IPS-15b (cell line): ENCODE results near the gene RNF113B.

Source experiments
- H3K27me3 ChIP-seq: one replicate; pipeline ENCODE4 v1.6.1; 2013; ENCODE audit warnings: low read length; ENCODE audit not compliant: control insufficient read depth, insufficient read depth
- H3K36me3 ChIP-seq: one replicate; pipeline ENCODE4 v1.6.1; 2013; ENCODE audit warnings: low read length; ENCODE audit not compliant: control insufficient read depth, insufficient read depth
- H3K4me1 ChIP-seq: one replicate; pipeline ENCODE4 v1.6.1; 2013; ENCODE audit warnings: mild to moderate bottlenecking, low read length; ENCODE audit not compliant: control insufficient read depth, insufficient read depth
- H3K4me3 ChIP-seq: one replicate; pipeline ENCODE4 v1.5.1; 2013; ENCODE audit warnings: low read depth, low read length
- H3K9ac ChIP-seq: one replicate; pipeline ENCODE4 v1.6.1; 2013; ENCODE audit warnings: low read depth, mild to moderate bottlenecking, low read length
- H3K9me3 ChIP-seq: one replicate; pipeline ENCODE4 v1.6.1; 2013; ENCODE audit warnings: mild to moderate bottlenecking, low read length; ENCODE audit not compliant: control insufficient read depth, insufficient read depth

RNF113B gene

DNA sequence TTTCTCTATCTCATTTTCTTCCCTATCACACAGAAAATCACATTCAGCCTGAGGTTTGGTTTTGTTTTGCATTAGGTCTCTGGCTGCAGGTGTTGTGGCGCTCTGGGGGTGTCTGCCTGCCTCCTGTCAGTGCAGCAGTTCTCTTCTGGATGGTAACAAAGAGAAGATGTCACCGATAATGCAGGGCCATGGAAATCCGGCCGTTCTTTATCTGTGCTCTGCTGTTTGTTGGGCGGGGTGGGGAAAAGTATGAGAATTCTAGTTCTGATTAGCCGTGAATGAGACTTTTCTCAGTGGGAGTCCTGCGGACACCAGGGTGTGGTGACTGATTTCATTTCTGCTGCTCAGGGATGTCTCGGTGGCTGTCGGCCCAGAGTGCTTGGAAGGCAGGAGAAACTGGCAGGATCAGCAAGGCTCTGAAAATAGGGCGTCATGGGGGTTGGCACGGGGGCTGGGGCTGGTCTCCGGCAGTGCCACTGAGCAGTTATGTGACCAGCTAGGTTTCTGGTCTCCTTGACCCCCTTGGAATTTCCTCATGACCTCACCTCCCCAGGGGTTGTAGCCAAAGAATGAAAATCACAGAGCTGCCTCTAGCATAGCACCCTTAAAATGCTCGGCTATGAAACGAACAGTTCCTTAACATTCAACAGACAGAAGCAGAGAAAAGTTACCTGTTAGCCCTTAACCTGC is 5.0 kb downstream of the RNF113B start:
- Histone ChIP-seq H3K4me1 (peaks cover 27% of the 10 kb centered on the region), H3K9me3 (no peaks in the 10 kb centered on the region), H3K4me3 (peak overlapping the region; percentile 6), H3K9ac (no peak overlapping the region), H3K27me3 (no peaks in the 10 kb centered on the region), H3K36me3 (no peaks in the 10 kb centered on the region)

DNA sequence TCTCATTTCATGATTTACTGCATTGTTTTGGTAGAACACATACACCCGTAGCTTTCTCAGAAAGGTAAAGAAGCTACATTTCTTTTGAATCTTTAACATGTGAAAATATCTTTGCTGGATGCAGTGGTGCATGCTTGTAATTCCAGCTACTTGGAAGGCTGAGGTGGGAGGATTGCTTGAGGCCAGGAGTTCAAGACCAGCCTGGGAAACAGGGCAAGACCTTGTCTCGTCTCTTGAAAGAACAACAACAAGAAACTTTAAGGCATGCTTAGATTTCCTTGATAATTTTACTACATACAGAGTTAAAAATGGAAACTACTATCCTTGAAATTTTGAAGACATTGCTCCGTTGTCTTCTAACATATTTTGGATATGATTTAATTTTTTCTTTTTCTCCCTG is 7.7 kb downstream of the RNF113B start:
- no peaks in the 10 kb centered on the region for H3K27me3 ChIP-seq
- no peaks in the 10 kb centered on the region for H3K9me3 ChIP-seq
- no peak overlapping the region for H3K4me3 ChIP-seq
- H3K9ac ChIP-seq, result no peak overlapping the region
- H3K4me1 ChIP-seq, result peaks cover 29% of the 10 kb centered on the region
- no peaks in the 10 kb centered on the region for H3K36me3 ChIP-seq

DNA sequence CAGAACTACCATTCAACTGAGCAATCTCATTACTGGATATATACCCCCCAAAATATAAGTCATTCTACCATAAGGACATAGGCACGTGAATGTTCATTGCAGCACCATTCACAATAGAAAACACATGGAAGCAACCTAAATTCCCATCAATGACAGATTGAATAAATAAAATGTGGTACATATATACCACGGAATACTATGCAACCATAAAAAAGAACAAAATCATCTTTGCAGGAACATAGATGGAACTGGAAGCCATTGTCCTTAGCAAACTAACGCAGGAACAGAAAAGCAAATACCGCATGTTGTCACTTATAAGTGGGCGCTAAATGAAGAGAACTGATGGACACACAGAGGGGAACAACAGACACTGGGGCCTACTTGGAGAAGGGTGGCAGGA is 14.1 kb downstream of the RNF113B start:
- H3K27me3 ChIP-seq, result no peaks in the 10 kb centered on the region
- H3K9ac ChIP-seq, result no peak overlapping the region
- no peaks in the 10 kb centered on the region for H3K9me3 ChIP-seq
- H3K36me3 ChIP-seq, result no peaks in the 10 kb centered on the region
- H3K4me1 ChIP-seq, result peaks cover 9% of the 10 kb centered on the region
- H3K4me3 ChIP-seq, result no peak overlapping the region

DNA sequence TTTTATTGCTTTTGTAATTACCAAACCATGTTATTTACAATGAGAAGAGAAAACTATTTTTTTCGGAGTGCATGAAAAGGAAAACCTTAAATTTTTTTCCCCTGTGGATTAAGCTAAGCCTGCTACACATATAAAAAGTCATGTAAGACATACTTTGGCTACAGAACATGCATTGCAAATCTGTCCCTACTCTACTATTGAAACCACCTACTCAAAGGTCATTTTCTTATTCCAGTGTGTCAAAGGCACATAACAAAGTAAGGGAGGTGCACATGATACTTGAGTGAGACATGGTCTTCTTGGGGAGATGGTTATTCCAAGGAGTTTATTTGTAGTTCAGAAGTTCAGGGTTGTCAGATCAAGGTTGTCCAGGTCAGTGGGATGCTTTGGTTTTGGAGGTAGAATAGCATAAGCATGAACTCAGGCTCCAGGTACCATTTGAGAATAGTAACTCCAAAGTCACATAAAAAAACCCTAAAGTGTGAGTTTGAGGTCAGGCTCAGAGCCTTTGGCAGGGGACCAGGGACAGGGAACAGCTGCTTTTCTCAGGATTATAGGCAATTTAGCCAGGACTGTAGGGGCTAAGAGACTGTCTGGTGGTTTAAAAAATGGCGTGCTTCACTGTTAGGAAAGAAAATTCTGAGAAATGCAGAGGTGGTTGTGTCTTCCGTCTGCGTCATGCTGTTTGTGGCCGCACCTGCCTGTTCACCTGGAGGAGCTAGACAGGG is 18.7 kb downstream of the RNF113B start:
- Histone ChIP-seq H3K4me3 (no peak overlapping the region), H3K4me1 (peaks cover 4% of the 10 kb centered on the region), H3K9ac (peak overlapping the region; percentile 8), H3K9me3 (no peaks in the 10 kb centered on the region), H3K36me3 (no peaks in the 10 kb centered on the region), H3K27me3 (no peaks in the 10 kb centered on the region)

DNA sequence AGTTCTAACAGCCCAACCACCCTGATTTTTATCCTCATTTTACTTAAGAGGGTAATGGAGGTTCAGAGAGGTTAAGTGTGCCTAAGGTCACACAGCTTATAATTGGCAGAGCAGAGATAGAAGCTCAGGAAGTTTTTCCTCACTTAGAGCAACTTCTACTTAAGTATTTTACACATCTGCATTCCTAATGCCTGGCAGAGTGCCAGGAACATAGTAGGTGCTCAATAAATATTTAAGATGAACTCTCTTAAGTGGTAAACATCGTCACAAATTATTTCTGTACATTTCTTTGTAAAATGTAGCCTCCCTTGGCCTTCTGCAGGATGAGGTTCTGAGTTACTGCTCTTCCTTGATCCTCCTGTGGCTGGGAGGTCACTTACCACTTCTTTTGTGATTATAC is 19.5 kb downstream of the RNF113B start:
- Histone ChIP-seq H3K4me1 (peaks cover 4% of the 10 kb centered on the region), H3K27me3 (no peaks in the 10 kb centered on the region), H3K36me3 (no peaks in the 10 kb centered on the region), H3K4me3 (no peak overlapping the region), H3K9me3 (no peaks in the 10 kb centered on the region), H3K9ac (no peak overlapping the region)

DNA sequence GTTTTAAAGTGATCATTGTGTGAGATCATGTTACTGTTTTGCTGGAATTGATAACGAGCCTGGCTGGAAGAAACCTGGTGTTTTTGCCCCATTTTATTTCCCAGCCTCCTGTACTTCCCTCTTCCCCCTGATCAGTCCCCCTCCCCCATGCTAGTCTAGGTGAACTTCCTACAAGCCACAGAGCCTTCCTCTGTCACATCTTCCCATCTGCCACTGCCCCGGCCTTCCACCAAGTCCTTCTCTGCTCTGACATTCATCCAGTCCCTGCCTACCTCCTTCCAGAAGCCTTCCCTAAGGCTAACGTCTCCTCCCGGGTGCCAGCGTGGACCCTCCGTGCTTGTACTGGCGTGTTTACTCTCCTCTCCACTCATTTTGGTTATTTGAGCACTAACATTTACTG is 19.9 kb downstream of the RNF113B start:
- no peak overlapping the region for H3K9ac ChIP-seq
- peaks cover 4% of the 10 kb centered on the region for H3K4me1 ChIP-seq
- no peaks in the 10 kb centered on the region for H3K9me3 ChIP-seq
- H3K27me3 ChIP-seq, result no peaks in the 10 kb centered on the region
- no peaks in the 10 kb centered on the region for H3K36me3 ChIP-seq
- H3K4me3 ChIP-seq, result no peak overlapping the region

DNA sequence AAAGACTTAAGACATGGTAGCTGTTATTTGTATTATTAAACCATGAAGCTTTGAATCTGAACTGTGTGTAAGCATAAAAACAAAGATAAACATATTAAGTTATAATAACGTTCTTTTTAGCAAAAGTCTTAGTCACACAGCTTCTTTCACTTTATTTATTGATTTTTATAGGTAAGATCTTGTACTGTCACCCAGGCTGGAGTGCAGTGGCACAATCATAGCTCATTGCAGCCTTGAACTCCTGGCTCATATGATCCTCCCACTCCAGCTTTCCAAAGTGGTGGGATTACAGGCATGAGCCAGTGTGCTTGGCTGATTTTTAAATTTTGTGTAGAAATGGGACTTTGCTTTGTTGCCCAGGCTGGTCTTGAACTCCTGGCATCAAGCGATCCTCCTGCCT is 20.8 kb downstream of the RNF113B start:
- Histone ChIP-seq H3K4me3 (no peak overlapping the region), H3K9ac (no peak overlapping the region), H3K9me3 (no peaks in the 10 kb centered on the region)

DNA sequence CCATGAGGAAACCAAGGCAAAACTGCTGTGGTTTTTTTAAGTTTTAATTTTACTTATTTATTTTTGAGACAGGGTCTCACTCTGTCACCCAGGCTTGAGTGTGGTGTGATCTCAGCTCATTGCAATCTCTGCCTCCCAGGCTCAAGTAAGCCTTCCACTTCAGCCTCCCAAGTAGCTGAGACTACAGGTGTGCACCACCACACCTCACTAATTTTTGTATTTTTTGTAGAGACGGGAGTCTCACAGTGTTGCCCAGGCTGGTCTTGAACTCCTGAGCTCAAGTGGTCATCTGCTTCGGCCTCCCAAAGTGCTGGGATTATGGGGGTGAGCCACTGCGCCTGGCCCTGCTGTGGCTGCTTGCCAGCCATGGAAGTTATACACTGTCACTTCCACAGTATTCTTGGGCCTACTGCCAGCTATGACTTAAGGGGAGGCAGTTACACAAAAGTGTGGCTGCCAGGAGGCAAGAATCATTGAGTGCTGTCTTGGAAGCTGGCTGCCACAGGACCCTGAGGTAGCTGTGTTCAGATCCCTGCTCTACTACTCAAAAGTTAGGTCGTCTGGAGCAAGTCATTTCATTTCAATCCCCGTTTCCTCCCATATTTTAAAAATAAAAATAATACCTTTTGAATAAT is 21.5 kb downstream of the RNF113B start:
- Histone ChIP-seq H3K4me1 (peaks cover 4% of the 10 kb centered on the region), H3K36me3 (no peaks in the 10 kb centered on the region), H3K9ac (no peak overlapping the region), H3K27me3 (no peaks in the 10 kb centered on the region), H3K4me3 (no peak overlapping the region), H3K9me3 (no peaks in the 10 kb centered on the region)

More for the DNA sequence above, 20.8 kb downstream of the RNF113B start:
- H3K27me3 ChIP-seq, result no peaks in the 10 kb centered on the region
- peaks cover 4% of the 10 kb centered on the region for H3K4me1 ChIP-seq
- no peaks in the 10 kb centered on the region for H3K36me3 ChIP-seq

DNA sequence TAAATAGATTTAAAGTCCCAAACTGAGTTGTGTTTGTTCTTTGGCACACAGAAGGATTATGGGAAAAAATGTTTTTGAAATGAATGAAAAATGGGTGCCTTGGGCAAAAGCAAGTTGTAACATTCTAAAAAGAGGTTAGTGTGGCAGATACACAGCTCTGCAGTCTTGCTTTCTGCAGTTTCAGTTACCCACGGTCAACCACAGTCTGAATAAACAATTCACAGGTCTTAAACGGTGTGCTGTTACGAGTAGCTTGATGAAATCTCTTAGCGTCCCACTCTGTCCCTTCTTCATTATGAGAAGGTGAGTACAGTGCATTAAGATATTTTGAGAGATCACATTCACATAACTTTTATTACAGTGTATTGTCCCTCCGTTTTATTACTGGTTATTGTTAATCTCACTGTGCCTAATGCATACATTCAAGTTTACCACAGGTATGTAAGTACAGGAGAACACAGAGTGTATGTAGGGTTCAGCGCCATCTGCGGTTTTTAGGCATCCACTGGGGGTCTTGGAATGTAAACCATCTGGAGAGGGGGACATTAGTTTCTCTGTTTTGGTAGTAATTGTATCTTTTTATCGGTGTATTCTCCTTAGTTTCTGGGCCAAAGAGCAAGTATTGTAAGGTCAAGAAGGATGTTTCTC is 26.1 kb downstream of the RNF113B start:
- Histone ChIP-seq H3K4me1 (no peaks in the 10 kb centered on the region), H3K36me3 (peaks cover 2% of the 10 kb centered on the region), H3K4me3 (no peak overlapping the region), H3K9me3 (no peaks in the 10 kb centered on the region), H3K27me3 (no peaks in the 10 kb centered on the region), H3K9ac (no peak overlapping the region)

DNA sequence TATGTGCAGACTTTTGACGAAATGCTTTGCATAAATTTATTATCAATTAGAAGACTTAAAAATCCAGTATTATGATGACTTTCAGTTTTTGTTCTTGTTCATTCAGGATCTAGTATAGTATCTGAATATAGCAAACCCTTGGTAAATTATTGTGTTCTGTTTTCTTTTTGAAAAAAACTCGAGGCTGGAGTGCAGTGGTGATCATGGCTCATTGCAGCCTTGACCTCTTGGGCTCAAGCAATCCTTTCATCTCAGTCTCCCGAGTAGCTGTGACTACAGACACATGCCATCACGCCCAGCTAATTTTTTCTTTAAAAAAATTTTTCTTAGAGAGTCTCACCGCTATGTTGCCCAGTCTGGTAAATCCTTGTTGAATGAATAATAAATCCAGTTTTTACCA is 29.5 kb downstream of the RNF113B start:
- H3K4me3 ChIP-seq, result no peak overlapping the region
- no peak overlapping the region for H3K9ac ChIP-seq
- no peaks in the 10 kb centered on the region for H3K9me3 ChIP-seq
- H3K27me3 ChIP-seq, result peaks cover 4% of the 10 kb centered on the region
- H3K36me3 ChIP-seq, result peaks cover 2% of the 10 kb centered on the region
- peaks cover 6% of the 10 kb centered on the region for H3K4me1 ChIP-seq

DNA sequence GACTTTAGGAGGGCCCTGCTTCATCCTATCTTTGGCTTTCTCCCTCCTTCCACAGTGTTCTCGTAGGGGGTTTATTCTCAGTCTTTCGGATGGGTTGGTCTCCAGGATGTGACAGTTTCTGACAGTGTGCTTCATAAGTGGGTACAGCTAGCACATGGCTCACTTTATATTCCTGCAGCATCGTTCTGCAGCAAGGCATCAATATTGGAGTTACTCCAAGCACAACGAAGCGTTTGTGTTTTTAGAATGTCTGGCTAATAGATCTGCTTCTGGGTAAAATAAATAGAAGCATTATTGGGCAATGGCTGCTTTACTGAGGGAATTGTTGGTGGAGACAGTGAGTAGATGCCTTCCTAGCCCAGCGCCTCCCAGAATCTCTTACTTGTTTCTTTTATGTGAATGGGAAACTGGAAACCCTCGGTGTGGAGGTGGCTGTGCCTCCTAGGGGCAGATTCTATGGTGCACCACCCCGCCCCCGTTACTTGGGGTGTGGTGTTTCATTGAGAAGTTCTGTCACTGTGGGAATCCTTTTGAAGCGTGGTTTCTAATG is 32.2 kb downstream of the RNF113B start:
- Histone ChIP-seq H3K9me3 (no peaks in the 10 kb centered on the region), H3K9ac (no peak overlapping the region), H3K27me3 (peaks cover 17% of the 10 kb centered on the region), H3K36me3 (peaks cover 2% of the 10 kb centered on the region), H3K4me1 (peaks cover 9% of the 10 kb centered on the region), H3K4me3 (peak overlapping the region; percentile 68)
